Endothelial cell of umbilical vein (primary cell): ENCODE data around the gene KCNQ2. TPM values are rescaled to one million over a fixed set of nuclear protein-coding genes. Genes with fewer than 3 reads are reported as not detected.

Source experiments
- BruUV-seq: library from RNA; stranded (reverse); fragments of 400-500 nt; replicated peaks from 2 replicates; lab custom pipeline; 2021; lab: Mats Ljungman, UMichigan
- CTCF ChIA-PET: fragments of 300-600, 350-600 bp; sonication (Branson Sonifier 250); formaldehyde crosslinking; loops from one replicate; lab custom pipeline; 2021; ENCODE audit warnings: antibody characterized with exemption, inconsistent platforms; lab: Charles Lee
- POLR2A ChIA-PET: fragments of 300-600, 350-600 bp; sonication (Branson Sonifier 250); formaldehyde crosslinking; loops from one replicate; lab custom pipeline; 2021; ENCODE audit warnings: antibody characterized with exemption, inconsistent platforms; lab: Charles Lee
- DNase-seq: peaks from one replicate; pipeline ENCODE4 v3.0.0-alpha.2; 2011; ENCODE audit warnings: low read depth, low spot score
- FAIRE-seq: peaks from 2 replicates; lab custom pipeline; 2011; peaks lifted over from hg19 to GRCh38; lab: Jason Lieb, UNC
- H2AFZ ChIP-seq: 2 replicates; pipeline ENCODE4 v1.6.0; 2012; ENCODE audit warnings: low read depth, low read length, control low read depth, inconsistent platforms
- H3K27ac ChIP-seq: 2 replicates; pipeline ENCODE4 v1.5.1; 2011; ENCODE audit warnings: low read depth, mild to moderate bottlenecking, control low read depth, low read length, moderate library complexity; ENCODE audit not compliant: insufficient read depth
- H3K27me3 ChIP-seq, 2 experiments: 2 replicates each; pipeline versions ENCODE4 v1.6.0 to v1.6.1; 2011; ENCODE audit warnings: low read length in 2 of 2, mixed read lengths in 1 of 2; ENCODE audit not compliant: control insufficient read depth in 2 of 2, insufficient read depth in 2 of 2
- H3K36me3 ChIP-seq, 2 experiments: 2 replicates in 1 of 2; 3 replicates in 1 of 2; pipeline ENCODE4 v1.5.1; 2011; ENCODE audit warnings: low read length in 2 of 2, mild to moderate bottlenecking in 1 of 2, moderate library complexity in 1 of 2; ENCODE audit not compliant: control insufficient read depth in 2 of 2, insufficient read depth in 2 of 2; ENCODE audit errors: extremely low read depth in 1 of 2
- H3K4me1 ChIP-seq: 3 replicates; pipeline ENCODE4 v1.5.1; 2011; ENCODE audit warnings: mild to moderate bottlenecking, low read length; ENCODE audit not compliant: control insufficient read depth, insufficient read depth; ENCODE audit errors: extremely low read depth
- H3K4me2 ChIP-seq: 2 replicates; pipeline ENCODE4 v1.6.1; 2011; ENCODE audit warnings: low read length, control low read depth, mixed read lengths; ENCODE audit not compliant: insufficient read depth
- H3K4me3 ChIP-seq, 3 experiments: fragments of 200-600 bp in 1 of 3; sonication (generic), shearing (Covaris generic) in 1 of 3; replicated peaks in 1 of 3; 2 replicates each; pipeline ENCODE4 v1.5.1; 2011 to 2016; ENCODE audit warnings: control low read depth in 3 of 3, low read length in 3 of 3, mild to moderate bottlenecking in 2 of 3, inconsistent platforms in 1 of 3, low read depth in 1 of 3, moderate library complexity in 1 of 3; ENCODE audit not compliant: insufficient read depth in 1 of 3
- H3K79me2 ChIP-seq: 2 replicates; pipeline ENCODE4 v1.6.0; 2012; ENCODE audit warnings: low read length, inconsistent platforms; ENCODE audit not compliant: control insufficient read depth, insufficient read depth
- H3K9ac ChIP-seq: replicated peaks from 2 replicates; pipeline ENCODE3; 2011; ENCODE audit warnings: low read length, control low read depth; ENCODE audit not compliant: insufficient read depth; ENCODE audit errors: extremely low read depth
- H3K9me1 ChIP-seq: replicated peaks from 3 replicates; pipeline ENCODE4 v1.6.0; 2011; ENCODE audit warnings: mild to moderate bottlenecking, low read length; ENCODE audit not compliant: control insufficient read depth, insufficient read depth; ENCODE audit errors: extremely low read depth
- H3K9me3 ChIP-seq: replicated peaks from 2 replicates; pipeline ENCODE4 v1.5.1; 2012; ENCODE audit warnings: low read length, inconsistent platforms; ENCODE audit not compliant: control insufficient read depth, insufficient read depth
- H4K20me1 ChIP-seq: replicated peaks from 2 replicates; pipeline ENCODE3; 2011; ENCODE audit warnings: mild to moderate bottlenecking, low read length; ENCODE audit not compliant: control insufficient read depth, insufficient read depth; ENCODE audit errors: extremely low read depth
- EZH2 ChIP-seq: IDR thresholded peaks from 2 replicates; pipeline ENCODE4 v1.6.1; 2012; ENCODE audit warnings: borderline replicate concordance, low read depth, mild to moderate bottlenecking, moderate library complexity, low read length, inconsistent platforms; ENCODE audit not compliant: severe bottlenecking
- FOS ChIP-seq: IDR thresholded peaks from 2 replicates; pipeline ENCODE4 v1.6.1; 2011; ENCODE audit warnings: mild to moderate bottlenecking, low read length, moderate library complexity, borderline replicate concordance; ENCODE audit not compliant: insufficient read depth
- GATA2 ChIP-seq: IDR thresholded peaks from 2 replicates; pipeline ENCODE4 v1.7.0; 2011; ENCODE audit warnings: low read depth, mild to moderate bottlenecking, moderate library complexity, mixed read lengths, low read length; ENCODE audit not compliant: insufficient read length, insufficient read depth
- JUN ChIP-seq: IDR thresholded peaks from 2 replicates; pipeline ENCODE4 v1.6.1; 2011; ENCODE audit warnings: borderline replicate concordance, low read depth; ENCODE audit not compliant: insufficient read length, insufficient read depth
- MYC ChIP-seq: IDR thresholded peaks from one replicate; pipeline ENCODE4 v1.6.1; 2011; ENCODE audit warnings: mild to moderate bottlenecking, low read depth, low read length
- POLR2A ChIP-seq: IDR thresholded peaks from 2 replicates; pipeline ENCODE4 v1.6.1; 2012; ENCODE audit warnings: low read depth, mild to moderate bottlenecking, control low read depth, low read length
- POLR2AphosphoS5 ChIP-seq: IDR thresholded peaks from 2 replicates; pipeline ENCODE4 v1.6.1; 2012; ENCODE audit warnings: low read depth, mild to moderate bottlenecking, control low read depth, low read length, moderate library complexity; ENCODE audit not compliant: insufficient read depth
- dilution Hi-C: fragments of 300-500 bp; cut with MboI; formaldehyde crosslinking; loops from one replicate; pipeline ENCODE4 v1.15.0; 2019; ENCODE audit warnings: low sequenced_read_pairs; ENCODE audit not compliant: extremely low pct_ligation_motif_present
- intact Hi-C: fragments of 100-400 bp; cut with micrococcal nuclease; formaldehyde crosslinking; loops from one replicate; pipeline ENCODE4 v1.10.0; 2022
- polyA plus RNA-seq, 4 experiments: library from polyadenylated mRNA; depleted of rRNA in 3 of 4; stranded (reverse) in 3 of 4; unstranded in 1 of 4; fragments of >200 nt; gene quantifications; 2 replicates each; pipeline versions ENCODE4 v1.2.1 to v1.2.3, GENCODE V29; 2011 to 2012; ENCODE audit warnings: missing spikeins in 1 of 4
- total RNA-seq: library from RNA; stranded (reverse); gene quantifications from 2 replicates; pipeline ENCODE4 v1.2.3, GENCODE V29; 2021
- TF ChIP-seq, protein P1 (sequence below): IDR thresholded peaks from 2 replicates; pipeline ENCODE4 v1.6.1; 2011; ENCODE audit not compliant: insufficient read depth, insufficient read length
- TF ChIP-seq, protein P2 (sequence below), 2 donors: IDR thresholded peaks; 1 replicate in 1 of 2; 2 replicates in 1 of 2; pipeline ENCODE4 v1.5.1; 2011; ENCODE audit warnings: low read length in 2 of 2, mild to moderate bottlenecking in 2 of 2, moderate library complexity in 2 of 2, control low read depth in 1 of 2, inconsistent platforms in 1 of 2, low read depth in 1 of 2; ENCODE audit not compliant: insufficient read depth in 1 of 2; ENCODE audit errors: extremely low read depth in 1 of 2

KCNQ2 gene
- total and polyA plus RNA-seq, 2 donors (not counting 3 experiments of a cell fraction or from before 2014, with no cell fraction given): not detected

DNA sequence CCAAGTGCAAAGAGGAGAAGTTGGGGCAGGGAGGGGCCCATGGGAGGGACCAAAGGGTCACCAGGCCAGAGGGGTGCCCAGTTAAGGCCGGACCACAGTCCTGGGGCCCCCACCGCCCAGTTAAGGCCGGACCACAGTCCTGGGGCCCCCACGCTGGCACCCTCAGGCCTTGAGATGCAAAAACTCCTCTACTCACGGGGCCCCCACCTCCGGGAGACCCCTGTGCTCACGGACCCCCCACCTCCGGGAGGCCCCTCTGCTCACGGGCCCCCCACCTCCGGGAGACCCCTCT, 16.9 kb downstream of the KCNQ2 start:
- H3K4me3 ChIP-seq: no peak overlapping the region
- no peaks in the 10 kb centered on the region for H3K79me2 ChIP-seq
- H2AFZ ChIP-seq: no peak overlapping the region
- H3K9me1 ChIP-seq: no peaks in the 10 kb centered on the region
- DNase-seq: no peak
- H4K20me1 ChIP-seq: no peaks in the 10 kb centered on the region
- H3K9me3 ChIP-seq: no peaks in the 10 kb centered on the region
- TF ChIP-seq JUN: no peak
- TF ChIP-seq POLR2AphosphoS5: no peak
- no peak for TF ChIP-seq POLR2A
- TF ChIP-seq EZH2: no peak
- TF ChIP-seq, protein P1, sequence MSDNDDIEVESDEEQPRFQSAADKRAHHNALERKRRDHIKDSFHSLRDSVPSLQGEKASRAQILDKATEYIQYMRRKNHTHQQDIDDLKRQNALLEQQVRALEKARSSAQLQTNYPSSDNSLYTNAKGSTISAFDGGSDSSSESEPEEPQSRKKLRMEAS: no peak
- no peak for TF ChIP-seq GATA2
- no peak for TF ChIP-seq MYC
- no peak for TF ChIP-seq FOS
- TF ChIP-seq, protein P2, sequence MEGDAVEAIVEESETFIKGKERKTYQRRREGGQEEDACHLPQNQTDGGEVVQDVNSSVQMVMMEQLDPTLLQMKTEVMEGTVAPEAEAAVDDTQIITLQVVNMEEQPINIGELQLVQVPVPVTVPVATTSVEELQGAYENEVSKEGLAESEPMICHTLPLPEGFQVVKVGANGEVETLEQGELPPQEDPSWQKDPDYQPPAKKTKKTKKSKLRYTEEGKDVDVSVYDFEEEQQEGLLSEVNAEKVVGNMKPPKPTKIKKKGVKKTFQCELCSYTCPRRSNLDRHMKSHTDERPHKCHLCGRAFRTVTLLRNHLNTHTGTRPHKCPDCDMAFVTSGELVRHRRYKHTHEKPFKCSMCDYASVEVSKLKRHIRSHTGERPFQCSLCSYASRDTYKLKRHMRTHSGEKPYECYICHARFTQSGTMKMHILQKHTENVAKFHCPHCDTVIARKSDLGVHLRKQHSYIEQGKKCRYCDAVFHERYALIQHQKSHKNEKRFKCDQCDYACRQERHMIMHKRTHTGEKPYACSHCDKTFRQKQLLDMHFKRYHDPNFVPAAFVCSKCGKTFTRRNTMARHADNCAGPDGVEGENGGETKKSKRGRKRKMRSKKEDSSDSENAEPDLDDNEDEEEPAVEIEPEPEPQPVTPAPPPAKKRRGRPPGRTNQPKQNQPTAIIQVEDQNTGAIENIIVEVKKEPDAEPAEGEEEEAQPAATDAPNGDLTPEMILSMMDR (IDR thresholded peaks at IDR 0.05; ENCODE audit: extremely low read depth in 1 of 2, insufficient read depth in 1 of 2, low read depth in 1 of 2, low read length in 2 of 2): no peak
- ChIA-PET CTCF (no interaction called here), POLR2A (no interaction called here)
- no TSS peak for BruUV-seq
- H3K9ac ChIP-seq: no peak overlapping the region
- H3K4me1 ChIP-seq: no peaks in the 10 kb centered on the region
- no peak overlapping the region for H3K4me2 ChIP-seq
- H3K27ac ChIP-seq: no peak overlapping the region
- H3K36me3 ChIP-seq: no peaks in the 10 kb centered on the region
- dilution Hi-C loops: no loop called here
- FAIRE-seq: no peak
- H3K27me3 ChIP-seq: peaks cover 5 to 11% of the 10 kb centered on the region in 2 experiments
- intact Hi-C loops: no loop called here
